Stomach (tissue), 4 donors: ENCODE results near the gene WDR70.

Experiments used
- EP300 ChIP-seq: sonication (generic); formaldehyde crosslinking; IDR thresholded peaks from one replicate; pipeline ENCODE4 v1.6.1; 2017; ENCODE audit warnings: antibody characterized with exemption
- POLR2A ChIP-seq, 4 donors: fragments of 450-650 bp; IDR thresholded peaks; one replicate each; pipeline ENCODE4 v1.6.1; 2016; ENCODE audit warnings: antibody characterized with exemption in 4 of 4, control low read depth in 2 of 4, mild to moderate bottlenecking in 1 of 4, moderate library complexity in 1 of 4
- TF ChIP-seq, protein P1 (sequence below), 7 experiments: fragments of 450-650 bp in 4 of 7; fragments of 200-600 bp in 3 of 7; sonication (generic) in 3 of 7; IDR thresholded peaks; one replicate each; pipeline ENCODE4 v1.5.1; 2016 to 2019; ENCODE audit warnings: antibody characterized with exemption in 7 of 7, control low read depth in 2 of 7, mild to moderate bottlenecking in 1 of 7

- TF ChIP-seq, protein P1, sequence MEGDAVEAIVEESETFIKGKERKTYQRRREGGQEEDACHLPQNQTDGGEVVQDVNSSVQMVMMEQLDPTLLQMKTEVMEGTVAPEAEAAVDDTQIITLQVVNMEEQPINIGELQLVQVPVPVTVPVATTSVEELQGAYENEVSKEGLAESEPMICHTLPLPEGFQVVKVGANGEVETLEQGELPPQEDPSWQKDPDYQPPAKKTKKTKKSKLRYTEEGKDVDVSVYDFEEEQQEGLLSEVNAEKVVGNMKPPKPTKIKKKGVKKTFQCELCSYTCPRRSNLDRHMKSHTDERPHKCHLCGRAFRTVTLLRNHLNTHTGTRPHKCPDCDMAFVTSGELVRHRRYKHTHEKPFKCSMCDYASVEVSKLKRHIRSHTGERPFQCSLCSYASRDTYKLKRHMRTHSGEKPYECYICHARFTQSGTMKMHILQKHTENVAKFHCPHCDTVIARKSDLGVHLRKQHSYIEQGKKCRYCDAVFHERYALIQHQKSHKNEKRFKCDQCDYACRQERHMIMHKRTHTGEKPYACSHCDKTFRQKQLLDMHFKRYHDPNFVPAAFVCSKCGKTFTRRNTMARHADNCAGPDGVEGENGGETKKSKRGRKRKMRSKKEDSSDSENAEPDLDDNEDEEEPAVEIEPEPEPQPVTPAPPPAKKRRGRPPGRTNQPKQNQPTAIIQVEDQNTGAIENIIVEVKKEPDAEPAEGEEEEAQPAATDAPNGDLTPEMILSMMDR (IDR thresholded peaks at IDR 0.05): no peak
- TF ChIP-seq POLR2A (IDR thresholded peaks at IDR 0.05) (no peak), EP300 (no peak)
Observed at GRCh38 chr5:37668524-37669047, 289.5 kb downstream of the WDR70 start.
